Stimulated activated CD8-positive, alpha-beta memory T cell treated with anti-CD3 and anti-CD28 coated beads, Interleukin-12 subunit alpha, Interleukin-12 subunit beta, amount 100 ng/mL, for 4 hours (primary cell): ENCODE data around the gene GPR183.
"Not testable (repeated sequence)": the region's sequence is repeated elsewhere in the genome, so short reads cannot be mapped to it uniquely, and the experiment has no call there.

ENCODE experiments used
- DNase-seq: peaks from one replicate; pipeline ENCODE4 v3.0.0-alpha.2; 2020; ENCODE audit warnings: low read depth

GPR183 gene

DNA sequence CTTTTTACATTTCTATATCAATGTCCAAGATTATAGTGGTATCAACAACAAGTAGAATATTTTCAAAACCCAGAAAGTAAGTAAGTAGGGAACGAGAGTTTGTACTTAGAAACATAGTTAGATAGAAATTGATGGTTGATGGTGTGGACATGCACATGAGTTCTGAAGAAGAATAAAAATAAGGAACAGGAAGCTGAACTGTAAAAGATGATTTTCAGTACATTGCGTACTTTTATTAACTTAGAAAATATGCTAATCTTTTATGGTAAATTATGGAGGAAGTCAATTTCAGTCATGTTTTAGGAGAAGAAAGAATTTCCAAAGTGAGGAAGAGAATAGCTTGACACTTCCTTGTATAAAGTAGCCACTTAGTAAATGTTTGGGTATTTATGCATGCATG lies 36.7 kb downstream of the GPR183 start:
- no peak for DNase-seq

DNA sequence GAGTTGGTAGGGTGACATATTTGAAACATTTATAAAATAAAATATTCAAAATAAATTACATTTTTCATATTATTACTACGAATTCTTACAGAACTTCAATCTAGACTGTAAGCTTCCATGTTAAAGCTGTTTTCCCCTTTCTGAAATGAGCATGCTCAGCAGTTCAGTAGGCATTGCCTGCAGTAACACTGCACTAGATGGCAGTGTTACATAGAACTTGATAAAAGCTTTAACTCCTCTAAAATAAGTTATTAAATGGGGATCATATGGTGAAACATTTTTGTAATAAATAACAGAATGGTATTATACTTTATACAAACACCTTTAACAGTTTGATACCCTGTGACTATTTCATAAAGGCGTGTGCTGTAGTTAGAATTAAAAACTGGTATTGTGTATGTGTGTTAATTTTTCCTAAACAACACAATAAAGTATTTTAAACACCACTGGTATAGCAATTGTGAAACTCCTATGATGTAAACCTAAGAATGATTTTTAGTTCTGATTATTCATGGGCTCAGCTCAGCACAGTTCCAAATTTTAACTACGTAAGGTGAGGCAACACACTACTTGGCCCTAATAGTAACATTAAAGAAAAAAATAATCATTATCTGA lies 37.5 kb downstream of the GPR183 start:
- no peak for DNase-seq

DNA sequence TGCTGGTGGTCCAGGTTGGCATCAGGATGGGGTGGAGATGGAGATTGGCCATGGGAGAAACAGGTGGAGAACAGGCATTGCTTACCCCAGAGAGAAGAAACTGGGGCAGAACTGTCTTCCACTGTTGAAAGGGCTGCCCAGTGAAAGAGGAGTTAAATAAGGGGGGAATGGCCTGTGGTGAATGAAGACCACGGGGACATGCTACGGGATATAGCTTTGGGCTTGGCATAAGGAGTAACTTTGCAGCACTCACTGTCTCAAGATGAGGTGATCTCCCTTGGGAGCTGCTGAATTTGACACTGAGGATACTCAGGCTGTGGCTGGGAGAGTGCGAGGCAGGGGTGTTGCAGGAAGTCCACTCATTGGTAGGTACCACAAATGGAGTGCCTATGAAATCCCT lies 38.4 kb downstream of the GPR183 start:
- no peak for DNase-seq

DNA sequence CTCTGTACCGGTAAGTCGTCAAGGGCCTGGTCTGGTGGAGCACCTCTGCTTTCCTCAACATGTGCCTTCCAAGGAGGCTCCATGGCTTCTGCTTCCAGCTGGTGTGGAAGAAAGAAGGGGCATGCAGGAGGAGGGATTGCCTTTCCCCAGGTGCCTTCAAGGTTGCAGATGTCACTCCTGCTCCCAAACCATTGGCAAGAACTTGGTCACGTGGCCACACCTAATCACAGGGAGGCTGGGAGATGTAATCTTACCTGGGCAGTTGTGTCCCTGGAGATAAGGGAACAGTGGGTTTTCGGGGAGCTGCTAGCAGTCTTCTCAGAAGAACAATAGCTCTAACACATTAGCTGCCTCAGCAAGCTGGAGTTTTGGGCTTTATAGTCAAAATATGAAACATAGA lies 39.3 kb downstream of the GPR183 start:
- DNase-seq: no peak

DNA sequence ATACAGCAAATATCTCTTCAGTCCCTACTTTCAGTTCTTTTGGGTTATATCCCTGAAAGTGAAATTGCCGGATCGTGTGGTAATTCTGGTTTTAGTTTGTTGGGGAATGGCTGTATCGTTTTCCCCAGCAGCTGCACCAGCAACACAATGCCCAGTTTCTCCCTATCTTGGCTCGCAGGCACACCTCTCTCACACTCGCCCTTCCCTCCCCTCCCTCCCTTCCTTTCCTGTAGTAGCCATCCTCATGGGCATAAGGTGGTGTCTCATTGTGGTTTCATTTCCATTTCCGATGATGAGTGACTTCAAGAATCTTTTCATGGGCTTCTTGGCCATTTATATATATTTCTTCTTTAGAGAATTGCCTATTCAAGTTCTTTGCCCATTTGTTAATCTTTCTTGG lies 40.4 kb downstream of the GPR183 start:
- DNase-seq: no peak

DNA sequence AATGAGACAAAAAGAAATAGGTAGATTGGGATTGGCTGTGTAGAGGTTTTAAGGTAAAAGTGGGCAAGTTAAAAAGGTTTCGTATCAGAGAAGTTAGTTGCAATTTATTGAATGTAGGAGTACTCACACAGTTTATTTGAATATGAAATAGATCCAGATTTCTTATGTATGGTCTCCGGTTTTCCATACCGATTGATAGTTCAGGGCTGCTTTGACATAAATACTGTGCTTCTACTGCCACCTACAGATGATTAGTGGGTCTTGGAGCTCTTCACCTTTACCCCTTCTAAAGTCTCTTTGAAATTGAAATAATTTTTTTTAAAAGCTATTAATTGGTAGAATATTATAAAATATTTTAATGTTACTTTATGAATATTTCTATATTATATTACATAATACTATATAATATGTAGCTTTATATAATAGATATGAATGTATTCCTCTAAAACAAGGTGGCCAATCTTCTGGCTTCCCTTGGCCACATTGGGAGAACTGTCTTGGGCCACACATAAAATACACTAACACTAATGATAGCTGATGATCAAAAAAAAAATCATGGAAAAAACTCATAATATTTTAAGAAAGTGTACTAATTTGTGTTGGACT lies 41.3 kb downstream of the GPR183 start:
- DNase-seq: no peak

DNA sequence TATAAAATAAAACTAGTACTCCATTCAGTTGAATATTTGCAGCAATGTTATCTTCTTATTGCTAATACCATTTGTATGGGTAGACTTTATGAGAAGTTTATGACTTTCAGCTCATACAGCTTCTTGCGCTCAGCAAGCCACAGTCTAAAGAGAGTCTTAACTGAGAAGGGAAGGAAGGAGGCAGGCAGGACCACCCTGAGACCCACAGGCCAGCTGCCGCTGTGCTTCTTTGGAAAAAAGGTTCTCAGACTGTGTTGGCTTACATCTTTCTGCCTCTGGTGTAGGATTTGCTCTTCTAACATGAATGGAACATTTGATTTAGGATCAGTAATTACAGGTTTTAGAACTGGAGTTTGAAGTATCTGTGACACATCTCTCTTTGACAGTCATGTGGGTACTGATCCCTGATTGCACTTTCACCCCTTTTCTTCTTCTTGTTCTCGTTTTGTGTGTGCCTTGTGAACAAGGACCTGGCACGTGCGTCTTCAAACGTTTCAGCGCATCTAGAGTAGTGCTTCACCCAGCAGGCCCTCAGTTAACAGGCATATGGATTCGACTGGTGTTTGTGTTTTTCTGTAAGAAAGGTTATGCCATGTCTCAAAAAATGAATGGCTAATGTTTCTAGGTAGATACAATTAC lies 41.9 kb downstream of the GPR183 start:
- no peak for DNase-seq

DNA sequence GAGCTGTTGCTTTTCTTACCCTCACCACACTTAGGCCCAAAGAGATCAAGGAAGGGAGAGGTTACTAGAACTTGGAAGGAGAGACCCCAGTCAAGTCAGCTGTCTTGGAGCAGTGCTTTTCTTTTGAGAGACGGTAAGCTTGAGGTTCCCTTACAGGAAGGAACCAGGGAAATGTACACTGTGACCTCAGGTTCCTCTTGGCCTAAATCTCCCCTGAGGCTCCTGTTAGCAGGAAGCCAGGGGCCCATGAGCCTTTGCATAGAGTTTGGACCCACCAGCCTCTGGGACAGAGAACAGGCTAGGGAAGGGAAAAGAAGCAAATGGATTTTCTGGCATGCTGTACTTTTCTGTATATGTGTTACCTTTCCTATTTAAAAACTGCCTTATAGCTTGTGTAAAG lies 43.1 kb downstream of the GPR183 start:
- DNase-seq: no peak

DNA sequence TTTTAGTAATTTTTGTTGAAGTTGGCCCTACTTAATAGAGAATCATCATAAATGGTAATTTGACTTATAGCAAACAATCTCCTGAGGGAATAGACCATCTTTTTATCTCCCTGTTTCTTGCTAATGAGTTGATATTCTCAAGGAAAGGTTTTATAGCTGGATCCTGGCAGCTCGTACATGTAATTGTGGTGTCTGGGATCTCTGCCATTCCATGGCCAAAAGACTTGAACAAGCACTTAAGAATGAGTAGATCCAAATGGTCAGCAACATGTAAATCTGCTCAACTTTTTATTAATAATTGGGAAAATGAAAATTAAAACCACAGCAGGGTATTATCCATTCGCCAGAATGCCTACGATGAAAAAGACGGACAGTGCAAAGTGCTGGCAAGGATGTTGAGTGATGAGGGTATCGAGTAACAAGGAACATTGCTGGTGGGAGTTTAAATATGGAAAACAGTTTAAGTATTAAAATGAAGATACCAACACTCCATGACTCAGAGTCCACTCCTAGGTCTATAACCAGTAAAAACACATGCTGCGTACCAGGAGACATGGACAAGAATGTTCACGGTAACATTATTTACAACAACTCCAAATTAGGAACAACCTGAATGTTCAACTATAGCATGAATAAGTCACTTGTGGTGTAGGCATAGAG lies 43.9 kb downstream of the GPR183 start:
- DNase-seq: no peak

DNA sequence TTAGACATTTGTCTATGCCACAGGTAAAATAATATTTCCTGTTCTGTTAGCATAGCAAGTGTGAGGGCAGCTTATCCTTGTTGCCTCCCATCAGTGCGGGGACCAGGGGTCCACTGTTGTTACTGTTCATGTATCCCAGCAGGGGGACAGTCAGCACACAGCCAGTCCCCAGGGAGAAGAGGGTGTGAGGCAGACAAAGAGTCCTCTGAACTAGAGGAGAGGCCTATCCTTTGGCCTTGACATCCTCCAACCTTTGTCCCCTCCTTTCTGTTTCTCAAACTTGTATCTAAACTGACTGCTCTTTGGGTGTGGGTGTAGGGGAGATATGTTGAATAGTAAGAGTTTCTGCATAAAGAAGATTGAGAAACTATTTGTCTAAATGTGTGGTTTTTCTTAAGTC lies 46.1 kb downstream of the GPR183 start:
- no peak for DNase-seq

DNA sequence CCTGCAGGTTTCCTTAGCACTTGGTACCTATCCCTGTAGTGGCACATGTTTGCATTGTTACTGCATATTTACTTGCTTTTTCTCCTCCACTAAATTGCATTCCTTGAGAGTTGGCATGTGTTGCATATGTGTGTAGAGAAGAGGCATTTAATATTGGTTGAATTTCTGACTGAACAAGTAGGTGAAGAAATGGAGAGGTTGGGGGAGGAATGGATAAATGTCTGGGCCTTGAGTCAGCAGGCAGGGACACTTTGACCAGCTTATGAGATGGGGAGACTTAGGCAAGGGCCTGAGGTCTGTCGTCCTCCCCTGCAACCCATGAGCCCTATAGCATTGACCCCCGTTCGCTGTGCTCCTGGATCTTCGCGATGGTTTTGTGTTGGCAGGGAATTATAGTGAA lies 47.0 kb downstream of the GPR183 start:
- no peak for DNase-seq

DNA sequence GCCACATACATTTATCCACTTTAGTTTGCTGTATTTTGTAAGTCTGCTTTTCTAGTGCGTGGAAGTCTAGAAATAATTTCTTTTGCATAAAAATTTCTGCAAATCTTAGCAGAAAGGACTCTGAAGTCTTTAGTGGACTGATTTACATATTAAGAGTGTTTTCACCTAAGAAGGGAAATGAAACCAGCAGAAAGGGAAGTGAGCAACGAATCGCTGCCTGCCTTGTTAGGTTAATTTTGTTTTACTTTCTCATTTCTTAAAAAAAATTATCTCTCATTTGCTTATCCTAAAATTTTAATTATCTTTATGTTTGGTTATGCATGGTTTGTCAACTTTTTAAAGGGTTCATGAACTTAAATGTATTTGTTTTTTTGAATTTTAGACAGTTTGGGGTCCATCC lies 48.3 kb downstream of the GPR183 start:
- no peak for DNase-seq

DNA sequence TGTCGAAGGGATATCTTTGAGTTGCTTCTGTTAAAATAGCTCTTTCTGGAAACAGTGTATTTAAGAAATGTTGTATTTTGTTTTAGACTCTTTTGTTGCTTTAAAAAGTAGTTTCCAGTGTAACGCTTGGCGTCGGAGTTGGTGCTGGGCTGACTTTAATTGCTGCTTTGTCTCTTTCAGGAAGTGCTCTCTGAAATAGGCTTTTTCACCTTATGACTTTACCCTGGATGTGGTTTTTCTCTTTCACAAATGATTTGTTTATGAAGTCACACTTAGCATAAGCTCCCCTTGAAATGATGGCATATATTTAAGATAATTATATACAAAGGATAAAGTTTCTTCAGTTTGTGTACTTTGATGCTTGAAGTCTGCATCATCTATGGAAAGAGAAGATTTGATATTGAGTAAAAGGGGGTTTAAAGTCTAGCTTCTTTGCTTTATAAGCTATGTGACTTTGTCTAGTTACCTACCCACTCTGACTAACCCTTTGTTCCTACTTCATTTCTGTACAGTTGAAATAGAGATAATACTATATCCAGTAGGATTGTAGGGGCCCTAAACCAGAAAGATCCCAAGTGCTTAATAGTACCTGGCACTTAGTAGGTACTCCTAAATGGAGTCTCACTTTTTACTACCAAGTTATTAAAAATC lies 48.9 kb downstream of the GPR183 start, which contains the start of gene GPR18:
Gene GPR18 (minus strand): TSS at position 170 of the 651 bp plus-strand sequence. CDS start 2,507 bp downstream, outside the sequence.
- DNase-seq: no peak

DNA sequence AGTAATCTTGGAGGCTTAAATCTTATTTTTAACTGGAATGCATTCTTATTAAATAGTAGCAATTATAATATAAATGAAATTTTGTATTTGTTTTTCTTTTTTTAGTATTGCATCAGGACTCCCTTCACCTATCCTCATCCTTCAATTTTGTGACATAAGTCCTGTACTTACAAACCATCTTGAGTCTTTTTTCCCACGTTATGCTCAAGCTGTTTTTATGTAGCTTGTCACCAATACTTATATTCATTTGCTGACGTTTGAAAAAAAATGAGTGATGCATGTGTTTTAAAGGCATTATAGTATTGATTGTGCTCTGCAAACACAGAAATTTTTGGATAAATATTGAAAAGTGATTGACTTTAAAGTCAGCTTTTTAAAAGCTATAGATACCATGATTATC lies 49.9 kb downstream of the GPR183 start:
- DNase-seq: no peak

DNA sequence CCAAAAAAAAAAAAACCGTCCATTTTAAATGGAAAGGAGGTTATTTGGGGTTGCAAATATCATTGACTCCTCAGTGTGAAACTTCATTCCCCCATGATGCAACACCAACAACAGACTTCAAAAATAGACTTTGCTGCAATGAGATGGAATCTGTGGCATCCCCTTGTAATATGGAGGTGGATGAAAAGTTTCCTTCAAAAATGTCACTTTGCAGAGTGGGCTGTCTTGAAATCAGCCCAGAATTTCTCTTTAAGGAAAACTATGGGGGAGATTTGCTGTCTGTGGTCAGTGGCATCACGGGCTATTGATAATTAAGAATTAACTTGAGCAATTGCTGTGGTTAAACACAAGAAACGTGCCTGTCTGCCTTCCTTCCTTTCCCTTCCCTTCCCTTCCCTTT lies 50.5 kb downstream of the GPR183 start:
- no peak for DNase-seq

DNA sequence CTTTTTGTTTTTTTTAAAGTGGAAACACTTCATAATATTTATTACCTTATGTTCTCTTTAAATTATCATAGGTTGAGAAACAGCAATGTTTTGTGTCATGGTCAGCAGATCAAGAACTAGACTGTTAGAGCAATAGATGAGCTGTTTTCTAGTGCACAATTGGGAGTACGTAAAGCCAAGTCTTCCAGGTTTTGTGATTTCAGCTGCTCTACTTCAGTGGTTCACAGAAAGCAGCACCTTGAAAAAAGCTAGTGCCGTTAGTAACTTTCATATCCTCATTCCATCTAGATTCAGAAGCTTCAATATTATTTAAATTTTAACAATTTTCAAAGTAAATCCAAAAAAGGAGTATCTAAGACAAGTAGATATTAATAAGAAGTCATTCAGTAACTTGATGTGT lies 50.9 kb downstream of the GPR183 start:
- no peak for DNase-seq

DNA sequence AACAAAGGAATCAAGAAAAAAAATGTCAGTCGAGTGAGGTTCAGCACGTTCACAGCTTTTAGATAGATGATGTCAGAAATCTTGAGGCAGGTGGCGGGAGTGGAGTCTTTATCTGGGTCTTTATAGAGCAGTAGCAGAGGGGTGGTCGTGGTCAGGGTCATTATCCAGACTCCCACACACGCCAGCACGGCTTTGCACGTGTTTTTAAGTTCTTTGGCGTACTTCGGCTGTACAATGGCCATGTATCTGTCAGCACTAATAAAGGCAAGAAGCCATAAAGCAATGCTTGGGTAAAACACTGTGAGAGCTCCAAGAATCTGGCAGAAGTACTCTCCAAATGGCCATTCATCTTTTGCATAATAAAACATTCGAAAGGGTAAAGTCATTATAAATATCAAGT lies 51.9 kb downstream of the GPR183 start:
- DNase-seq: no peak

DNA sequence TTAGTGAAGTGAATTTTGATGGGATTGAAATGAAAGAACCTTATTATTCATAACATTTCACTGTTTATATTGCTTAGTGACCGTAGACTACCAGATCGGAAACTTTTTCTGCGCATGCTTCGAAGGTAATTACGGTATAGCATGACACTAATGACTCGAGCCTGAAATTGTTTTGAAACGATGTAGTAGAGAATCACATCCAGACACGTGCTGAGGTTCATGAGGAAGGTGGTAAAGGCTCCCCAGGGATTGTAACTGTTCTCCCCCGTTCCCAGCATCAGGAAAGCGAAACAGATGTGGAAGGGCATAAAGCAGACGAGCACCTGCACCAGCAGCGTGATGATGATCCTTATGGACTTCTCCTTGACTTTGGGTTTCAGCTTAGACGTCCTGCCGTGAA lies 52.4 kb downstream of the GPR183 start:
- no peak for DNase-seq

DNA sequence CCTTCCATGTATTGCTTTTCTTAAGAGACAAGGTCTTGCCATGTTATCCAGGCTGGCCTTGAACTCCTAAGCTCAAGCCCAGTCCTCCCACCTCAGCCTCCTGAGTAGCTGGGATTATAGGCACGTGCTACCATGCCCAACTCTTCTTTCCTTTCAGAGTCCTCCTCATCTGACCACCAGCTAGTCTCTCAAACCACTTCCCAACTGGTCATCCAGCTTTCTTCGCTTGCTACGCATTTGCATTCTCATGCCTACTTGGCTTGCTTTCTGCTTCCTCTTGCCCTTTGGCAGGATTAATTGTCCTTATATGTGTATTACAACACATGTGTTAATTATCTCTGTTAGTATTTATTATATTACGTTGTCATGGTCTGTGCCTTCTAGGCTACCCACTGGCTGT lies 55.3 kb downstream of the GPR183 start:
- DNase-seq: no peak

DNA sequence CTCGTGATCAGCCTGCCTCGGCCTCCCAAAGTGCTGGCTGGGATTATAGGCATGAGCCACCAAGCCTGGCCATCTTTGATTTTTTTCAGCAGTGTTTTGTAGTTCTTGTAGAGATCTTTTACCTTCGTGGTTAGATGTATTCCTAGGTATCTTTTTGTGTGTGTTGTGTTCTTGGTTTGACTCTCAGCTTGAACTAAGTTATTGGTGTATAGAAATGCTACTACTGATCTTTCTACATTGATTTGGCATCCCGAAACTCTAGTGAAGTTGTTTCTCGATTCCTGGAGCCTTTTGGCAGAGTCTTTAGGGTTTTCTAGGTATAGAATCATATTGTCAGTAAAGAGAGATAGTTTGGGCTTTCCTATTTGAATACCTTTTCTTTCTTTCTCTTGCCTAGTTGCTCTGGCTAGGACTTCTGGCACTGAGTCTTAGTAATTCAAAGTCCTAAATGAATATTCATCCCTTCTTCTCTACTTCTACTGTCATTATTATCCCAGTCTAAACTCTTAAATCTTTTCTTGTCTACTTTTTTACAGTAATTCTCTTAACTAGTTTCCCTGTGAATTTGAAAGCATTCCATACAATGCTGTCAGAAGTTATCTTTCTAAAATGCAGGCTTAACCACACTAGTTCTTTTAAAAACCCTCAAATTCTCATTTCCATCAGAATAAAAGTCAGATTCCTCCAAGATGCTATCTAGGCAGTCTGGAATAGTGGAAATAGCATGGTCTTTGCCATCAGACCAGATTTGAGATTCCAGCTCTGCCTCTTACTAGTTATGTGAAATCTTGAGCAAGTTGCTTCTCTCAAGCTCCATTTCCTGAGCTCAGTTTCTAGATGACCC lies 56.0 kb downstream of the GPR183 start:
- no peak for DNase-seq

DNA sequence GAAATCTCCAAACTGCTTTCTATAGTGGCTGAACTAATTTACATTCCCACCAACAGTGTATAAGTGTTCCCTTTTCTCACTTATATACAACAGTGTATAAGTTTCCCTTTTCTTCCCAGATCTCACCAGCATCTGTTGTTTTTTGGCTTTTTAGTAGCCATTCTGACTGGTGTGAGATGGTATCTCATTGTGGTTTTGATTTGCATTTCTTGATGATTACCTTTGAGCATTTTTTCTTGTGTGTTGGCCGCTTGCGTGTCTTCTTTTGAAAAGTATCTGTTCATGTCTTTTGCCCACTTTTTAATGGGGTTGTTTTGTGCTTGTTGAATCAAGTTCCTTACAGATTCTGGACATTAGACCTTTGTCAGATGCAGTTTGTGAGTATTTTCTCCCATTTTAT lies 57.6 kb downstream of the GPR183 start:
- DNase-seq: not testable (repeated sequence)

DNA sequence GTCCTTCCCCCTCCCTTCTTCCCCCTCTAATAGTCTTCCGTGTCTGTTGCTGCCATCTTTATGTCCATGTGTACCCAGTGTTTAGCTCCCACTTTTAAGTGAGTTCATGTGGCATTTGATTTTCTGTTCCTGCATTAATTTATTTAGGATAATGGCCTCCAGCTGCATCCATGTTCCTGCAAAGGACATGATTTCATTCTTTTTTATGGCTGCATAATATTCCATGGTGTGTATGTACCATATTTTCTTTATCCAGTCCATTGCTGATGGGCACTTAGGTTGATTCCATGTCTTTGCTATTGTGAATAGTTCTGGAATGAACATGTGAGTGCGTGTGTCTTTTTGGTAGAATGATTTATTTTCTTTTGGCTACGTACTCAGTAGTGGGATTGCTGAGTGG lies 58.0 kb downstream of the GPR183 start:
- DNase-seq: not testable (repeated sequence)
